NCI-H82 treated with DMSO at 0.1 percent for 48 hours (cell line): Measurements from ENCODE around the gene RPRD1A.
"Not testable (repeated sequence)": the region's sequence is repeated elsewhere in the genome, so short reads cannot be mapped to it uniquely, and the experiment has no call there.

ENCODE experiments used
- DNase-seq: peaks from one replicate; lab custom pipeline; 2025; ENCODE audit not compliant: unreplicated experiment; lab: John Stamatoyannopoulos, UW

The RPRD1A gene

DNA sequence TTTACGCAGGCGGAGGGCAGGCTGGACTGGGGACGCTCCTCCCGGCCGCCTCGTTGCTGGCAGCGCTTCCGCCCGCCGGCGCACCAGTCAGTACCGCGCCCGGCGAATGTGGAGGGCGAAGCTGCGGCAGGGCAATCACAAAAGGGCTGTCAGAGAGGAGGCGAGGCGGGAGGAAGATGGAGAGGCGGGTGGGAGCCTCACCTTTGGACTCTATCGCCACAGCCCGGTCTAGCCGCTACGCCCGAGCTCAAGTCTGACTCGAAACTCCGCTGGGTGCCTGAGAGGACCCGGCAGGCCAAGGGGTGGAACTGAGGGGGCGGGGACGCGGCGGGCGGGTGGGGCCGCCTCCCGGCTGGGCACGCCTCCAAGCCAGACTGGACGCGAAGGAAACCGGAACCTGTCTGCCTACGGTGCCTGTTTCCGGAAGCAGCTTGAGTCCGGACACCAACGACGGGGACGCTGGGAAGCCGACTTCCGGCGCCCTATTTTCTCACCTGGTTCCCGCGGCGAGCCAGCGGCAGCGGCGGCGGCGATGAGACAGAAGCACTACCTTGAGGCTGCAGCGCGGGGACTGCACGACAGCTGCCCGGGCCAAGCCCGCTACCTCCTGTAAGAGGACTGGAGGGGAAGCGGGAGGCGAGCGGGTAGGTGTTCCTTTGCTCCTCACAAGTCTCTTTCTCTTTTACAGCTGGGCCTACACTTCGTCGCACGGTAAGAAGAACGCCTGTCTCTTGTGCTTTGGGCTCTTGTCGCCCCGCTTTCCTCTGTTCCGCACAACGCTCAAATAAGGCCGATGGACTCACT is 95.0 kb downstream of the RPRD1A start, which contains the start of gene RMP24:
RMP24 (plus strand) TSS at position 483 of the 804 bp plus-strand sequence.
- peak; percentile 76 for DNase-seq

DNA sequence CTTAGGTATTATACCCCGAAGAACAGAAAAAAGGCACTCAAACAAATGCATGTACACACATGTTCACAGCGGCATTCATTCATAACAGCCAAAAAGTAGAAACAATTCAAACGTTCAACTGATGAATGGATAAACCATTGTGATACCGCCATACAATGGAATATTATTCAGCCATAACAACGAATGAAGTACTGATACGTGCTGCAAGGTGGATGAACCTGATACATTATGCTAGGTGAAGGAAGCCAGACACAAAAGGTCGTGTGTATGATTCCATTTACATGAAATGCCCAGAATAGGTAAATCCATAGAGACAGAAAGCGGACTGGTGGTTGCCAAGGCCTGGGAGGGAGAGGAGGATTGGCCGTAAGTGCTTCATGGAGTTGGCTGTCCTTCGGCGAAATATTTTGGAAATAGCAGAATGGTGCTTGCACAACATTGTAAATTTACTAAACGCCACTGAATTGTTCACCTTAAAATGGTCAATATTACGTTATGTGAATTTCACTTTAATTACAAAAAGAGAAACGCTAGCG is 95.6 kb downstream of the RPRD1A start:
- DNase-seq = no peak

DNA sequence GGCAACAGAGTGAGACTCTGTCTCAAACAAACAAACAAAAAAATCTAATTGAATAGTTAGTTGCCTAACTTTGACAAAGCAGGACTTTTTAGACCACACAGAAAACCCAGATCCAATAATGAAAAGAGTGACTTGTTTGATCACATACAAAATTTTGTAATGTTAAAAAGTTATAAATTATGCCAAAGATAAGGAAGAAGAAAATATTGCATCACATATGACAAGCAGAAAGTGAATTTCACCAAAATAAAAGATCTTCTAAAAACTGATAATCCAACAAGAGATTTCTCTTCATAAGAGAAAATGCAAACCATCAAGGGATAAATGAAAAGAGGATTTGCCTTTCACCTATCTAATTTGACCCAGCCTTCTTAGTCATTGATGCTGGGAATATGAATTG is 97.7 kb downstream of the RPRD1A start:
- DNase-seq = no peak

DNA sequence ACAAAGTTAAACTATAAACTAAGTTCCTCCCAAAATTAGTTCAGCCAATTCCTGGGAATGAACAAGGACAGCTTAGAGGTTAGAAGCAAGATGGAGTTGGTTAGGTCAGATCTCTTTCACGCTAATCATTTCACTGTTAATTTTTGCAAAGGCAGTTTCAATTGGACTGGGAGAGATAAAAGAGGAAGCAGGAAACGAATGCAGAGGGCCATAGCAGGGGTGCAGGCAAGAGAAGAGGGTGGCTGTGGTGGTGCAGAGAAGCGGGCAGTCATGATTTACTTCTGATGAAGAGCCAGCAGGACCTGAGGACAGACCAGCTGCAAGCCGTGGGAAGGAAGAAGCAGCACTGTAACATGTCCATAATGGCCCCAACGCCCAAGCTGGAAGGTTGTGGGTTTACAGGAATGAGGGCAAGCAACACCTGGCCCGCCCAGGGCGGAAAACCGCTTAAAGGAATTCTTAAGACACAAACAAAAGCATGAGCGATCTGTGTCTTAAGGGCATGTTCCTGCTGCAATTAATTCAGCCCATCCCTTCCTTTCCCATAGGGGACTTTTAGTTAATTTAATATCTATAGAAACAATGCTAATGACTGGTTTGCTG is 99.0 kb downstream of the RPRD1A start:
- no peak for DNase-seq

DNA sequence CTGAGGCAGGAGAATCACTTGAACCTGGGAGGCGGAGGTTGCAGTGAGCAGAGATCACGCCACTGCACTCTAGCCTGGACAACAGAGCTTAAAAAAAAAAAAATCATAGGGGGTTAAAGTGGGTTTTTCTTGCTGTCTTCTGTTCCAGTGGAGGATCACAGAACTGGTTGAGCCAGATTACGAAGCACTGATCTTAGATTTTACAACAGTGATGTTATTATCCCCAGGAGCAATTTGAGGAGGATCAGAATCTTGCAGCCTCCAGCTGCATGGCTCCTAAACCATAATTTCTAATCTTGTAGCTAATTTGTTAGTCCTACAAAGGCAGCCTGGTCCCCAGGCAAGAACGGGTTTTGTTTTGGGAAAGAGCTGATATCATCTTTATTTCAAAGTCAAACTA is 99.5 kb downstream of the RPRD1A start:
- not testable (repeated sequence) for DNase-seq

DNA sequence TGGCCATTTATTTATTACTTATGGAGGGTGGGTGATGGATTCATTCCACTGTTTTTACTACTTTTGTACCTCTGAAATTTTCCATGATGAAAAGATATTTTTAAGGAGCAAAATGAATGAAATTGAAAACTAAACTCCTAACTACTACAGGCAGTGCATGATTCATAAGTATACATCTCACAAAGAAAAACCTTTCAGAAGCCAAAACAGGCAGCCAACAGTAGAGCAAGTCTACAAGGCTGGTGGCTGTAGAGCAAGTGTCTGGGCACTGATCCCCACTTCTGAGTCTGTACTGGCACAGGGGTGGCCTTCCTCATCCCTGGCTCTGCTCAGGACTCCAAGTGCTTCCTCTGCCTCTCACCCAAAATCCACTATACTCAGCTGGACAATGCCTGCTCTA is 103.0 kb downstream of the RPRD1A start:
- no peak for DNase-seq

DNA sequence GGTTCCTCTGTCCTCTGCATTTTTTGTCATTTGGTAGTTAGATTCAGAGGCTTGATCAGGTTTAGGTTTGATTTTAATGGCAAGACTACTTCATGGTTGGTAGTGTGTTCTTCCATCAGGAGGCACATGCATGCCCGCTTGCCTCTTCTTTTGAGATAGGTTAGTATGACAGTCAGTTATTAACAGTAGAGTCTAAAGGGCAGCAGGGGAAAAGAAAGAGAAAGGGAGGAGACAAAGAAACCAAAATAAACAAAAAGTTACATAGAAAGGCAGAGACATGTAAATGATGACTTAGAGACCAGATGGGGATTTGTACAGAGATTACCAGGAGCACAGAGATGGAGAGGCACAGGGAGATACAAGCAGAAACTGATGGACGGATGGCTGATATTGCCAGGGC is 105.0 kb downstream of the RPRD1A start:
- DNase-seq = no peak

DNA sequence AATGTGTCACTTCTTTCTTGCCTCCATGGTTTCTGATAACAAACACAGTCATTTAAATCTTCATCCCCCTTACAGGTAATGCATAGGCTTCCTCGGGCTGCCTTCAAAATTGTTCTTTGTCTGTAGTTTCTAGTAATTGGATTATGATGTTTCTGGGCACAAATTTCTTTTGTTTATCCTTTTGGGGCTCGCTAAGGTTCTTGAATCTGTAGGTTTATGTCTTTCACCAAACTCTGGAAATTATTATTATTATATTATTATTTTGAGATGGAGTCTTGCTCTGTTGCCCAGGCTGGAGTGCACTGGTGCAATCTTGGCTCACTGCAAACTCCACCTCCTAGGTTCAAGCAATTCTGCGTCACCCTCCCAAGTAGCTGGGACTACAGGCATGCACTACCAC is 111.1 kb downstream of the RPRD1A start:
- DNase-seq = no peak

DNA sequence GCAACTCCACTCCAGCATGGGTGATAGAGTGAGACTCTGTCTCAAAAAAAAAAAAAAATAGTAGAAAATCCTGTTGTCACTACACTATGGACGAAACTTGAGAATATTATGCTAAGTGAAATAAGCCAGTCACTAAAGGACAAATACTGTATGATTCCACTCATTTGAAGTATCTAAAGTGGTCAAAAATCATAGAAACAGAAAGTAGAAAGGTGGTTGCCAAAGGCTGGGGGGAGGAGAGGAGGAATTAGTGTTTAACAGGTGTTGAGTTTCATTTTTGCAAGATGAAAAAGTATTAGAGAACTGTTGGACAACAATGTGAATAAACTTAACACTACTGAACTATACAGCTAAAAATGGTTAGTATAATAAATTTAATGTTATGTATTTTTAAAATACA is 113.7 kb downstream of the RPRD1A start:
- no peak for DNase-seq

DNA sequence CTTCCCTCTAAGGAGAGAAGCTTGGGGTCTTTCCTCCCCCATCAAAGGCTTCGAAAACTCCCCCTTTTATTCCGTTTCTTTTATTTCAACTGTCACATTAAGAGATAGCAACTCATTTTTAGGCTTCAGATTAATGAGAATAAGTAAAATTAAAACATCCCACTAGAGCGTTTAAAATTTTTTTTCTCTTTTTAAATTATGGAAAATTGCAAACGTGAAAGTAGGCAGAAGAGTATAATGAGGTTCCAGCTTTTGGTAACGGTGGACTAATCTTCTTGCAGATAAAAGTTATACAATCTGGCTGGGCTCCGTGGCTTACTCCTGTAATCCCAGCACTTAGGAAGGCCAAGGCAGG is 116.8 kb downstream of the RPRD1A start:
- DNase-seq = no peak

DNA sequence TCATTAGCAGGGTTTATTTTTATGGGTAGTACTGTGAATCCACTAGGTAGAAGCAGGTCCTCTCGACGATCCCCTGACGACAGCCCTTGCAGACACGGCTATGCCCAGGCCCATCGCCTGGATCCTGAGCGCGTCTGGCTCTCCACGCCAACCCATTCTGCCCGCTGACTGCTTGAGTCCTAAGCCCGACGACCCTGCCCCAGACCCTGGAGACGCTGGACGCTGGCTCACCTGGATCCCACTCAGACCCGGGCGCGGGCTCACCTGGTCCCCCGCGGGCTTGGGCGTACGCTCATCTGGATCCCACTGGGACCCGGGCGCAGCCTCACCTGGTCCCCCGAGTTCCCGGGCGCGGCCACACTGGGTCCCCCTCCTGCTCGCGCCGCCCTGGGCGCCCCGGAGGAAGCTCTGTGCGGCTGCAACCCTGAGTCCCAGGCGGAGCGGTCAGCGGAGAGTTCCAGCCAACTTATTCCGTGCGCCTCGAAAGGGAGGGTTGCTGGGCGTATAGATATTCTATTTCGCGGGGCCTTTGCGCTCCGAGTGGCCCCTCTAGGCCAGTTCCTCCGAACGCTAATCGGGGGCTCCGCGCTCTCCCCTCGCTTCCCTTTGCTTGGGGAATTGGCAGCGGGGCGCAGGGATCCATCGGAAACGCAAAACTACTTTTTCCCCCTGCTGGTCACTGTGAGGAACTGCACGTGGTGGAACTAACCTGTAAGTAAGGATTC is 117.3 kb downstream of the RPRD1A start:
- peak; percentile 37 for DNase-seq

DNA sequence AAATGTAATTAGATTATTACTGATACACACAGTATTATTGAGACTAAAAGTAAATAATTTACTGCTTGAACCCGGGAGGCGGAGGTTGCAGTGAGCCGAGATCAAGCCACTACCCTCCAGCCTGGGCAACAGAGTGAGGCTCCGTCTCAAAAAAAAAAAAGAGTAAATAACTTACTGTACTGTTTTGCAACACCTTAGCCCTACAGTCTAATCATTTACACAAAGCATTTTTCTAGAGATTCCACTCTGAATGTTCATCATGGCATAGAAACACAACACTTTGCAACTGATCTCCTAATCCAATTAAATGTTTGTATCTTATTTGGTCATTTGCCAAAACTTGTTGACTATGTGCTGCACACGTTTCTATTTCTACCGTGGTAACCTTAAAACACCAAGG is 118.3 kb downstream of the RPRD1A start:
- peak; percentile 61 for DNase-seq

DNA sequence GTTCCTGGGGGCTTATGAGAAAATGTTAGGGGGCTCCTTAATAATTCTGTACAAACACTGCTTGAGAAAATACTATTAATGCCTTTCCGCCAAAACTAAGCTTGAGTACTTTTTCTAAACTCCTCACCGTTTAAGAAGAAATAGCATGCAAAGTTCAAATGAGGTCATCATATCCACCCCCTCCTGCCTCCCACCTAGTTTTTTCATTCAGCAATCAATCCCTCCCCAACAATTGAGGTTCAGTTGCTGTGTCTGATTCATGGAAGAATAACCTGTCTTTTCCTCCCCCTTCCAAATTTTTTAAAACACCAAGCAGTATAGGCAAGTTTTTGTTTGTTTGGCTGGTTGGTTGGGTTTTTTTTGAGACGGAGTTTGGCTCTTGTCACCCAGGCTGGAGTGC is 119.3 kb downstream of the RPRD1A start:
- no peak for DNase-seq

DNA sequence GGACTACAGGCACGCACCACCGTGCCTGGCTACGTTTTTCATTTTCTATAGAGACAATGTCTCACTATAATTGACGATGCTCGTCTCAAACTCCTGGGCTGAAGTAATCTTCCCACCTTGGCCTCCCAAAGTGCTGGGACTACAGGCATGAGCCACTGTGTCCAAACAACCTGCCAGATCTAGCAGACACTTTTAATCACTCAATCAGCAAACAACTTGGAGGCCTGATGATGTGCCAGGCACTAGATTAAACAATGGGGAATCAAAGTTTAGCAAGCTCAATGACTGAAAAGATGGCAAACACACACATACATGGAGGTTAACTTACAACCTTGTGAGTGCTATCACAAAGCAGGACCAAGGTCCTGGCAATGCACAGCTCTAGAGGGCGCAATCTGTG is 124.7 kb downstream of the RPRD1A start:
- DNase-seq = no peak

DNA sequence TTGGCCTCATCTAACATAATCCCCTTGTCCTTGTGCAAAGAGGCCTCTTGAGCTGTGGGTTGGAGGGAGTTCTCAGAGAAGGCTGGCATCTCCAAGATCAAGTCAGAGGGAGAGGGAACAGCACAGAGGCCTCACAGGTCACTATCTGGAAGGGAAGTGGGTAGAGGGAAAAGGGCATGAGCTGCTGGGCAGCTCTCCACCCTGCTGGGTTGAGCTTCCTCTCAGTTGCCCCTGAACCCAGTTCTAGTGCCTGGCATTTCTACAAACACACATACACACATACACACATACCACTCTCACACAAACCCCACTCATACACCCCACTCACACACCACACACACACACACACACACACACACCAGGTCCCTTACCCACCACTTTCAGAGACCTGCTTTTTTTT is 125.2 kb downstream of the RPRD1A start:
- DNase-seq = no peak

DNA sequence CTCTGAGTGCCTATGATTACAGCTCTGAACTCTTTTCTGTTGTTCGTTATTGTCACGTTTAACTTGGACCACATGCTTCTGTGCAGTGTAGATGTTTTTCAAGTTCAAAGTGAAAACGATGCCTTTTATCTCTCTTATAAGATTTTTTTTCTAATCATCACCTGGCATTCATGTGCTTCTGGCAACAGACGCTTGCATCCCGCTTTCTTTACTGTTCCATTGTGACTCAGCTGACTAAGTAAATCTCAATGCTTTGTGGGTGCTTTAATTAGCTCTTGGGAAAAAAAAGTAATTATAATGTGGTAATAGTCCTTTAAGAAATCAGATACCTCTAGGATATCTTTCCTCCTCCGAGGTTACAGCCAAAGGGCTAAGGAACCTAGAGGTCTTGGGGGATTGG is 126.1 kb downstream of the RPRD1A start:
- DNase-seq = no peak
